ENCODE data around the gene KREMEN1.

DNA sequence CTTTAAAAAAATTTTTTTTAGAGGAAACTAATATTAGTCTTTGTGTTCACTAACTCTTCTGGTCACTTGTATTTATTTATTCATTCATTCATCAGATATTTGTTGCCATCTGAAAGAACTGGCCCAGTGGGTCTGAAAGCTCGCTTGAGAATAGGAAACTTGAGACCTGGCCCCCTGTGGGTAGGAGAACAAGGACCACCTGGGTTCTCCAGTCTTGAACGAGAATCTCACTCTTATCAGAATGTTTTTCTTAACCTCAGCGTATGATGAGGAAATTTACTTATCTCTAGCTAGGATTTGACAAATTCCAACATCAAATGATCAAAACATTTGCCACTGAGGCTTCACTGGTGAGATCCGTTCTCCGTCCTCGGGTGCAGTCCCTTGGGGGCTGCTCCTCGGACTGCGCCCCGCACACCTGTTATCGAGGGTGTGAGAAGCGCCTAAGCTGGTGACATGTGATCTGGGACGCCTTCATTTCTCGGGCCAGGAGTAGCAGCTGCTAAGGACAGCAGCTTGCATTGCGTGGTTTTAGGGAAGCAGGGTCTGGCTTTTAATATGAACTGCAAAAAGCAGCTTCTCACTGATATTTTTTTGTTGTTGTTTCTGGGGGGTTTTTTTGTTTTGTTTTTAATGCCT lies 17.5 kb upstream of the KREMEN1 start:
- TF ChIP-seq GATA2 (IDR thresholded peaks at IDR 0.05; ENCODE audit: low read depth, low read length) (no peak), GATA3 (IDR thresholded peaks at IDR 0.05; ENCODE audit: low read depth, low read length) (no peak)

Measured in SH-SY5Y (cell line).